ENCODE measurements around the gene CDH11.

CDH11 gene

DNA sequence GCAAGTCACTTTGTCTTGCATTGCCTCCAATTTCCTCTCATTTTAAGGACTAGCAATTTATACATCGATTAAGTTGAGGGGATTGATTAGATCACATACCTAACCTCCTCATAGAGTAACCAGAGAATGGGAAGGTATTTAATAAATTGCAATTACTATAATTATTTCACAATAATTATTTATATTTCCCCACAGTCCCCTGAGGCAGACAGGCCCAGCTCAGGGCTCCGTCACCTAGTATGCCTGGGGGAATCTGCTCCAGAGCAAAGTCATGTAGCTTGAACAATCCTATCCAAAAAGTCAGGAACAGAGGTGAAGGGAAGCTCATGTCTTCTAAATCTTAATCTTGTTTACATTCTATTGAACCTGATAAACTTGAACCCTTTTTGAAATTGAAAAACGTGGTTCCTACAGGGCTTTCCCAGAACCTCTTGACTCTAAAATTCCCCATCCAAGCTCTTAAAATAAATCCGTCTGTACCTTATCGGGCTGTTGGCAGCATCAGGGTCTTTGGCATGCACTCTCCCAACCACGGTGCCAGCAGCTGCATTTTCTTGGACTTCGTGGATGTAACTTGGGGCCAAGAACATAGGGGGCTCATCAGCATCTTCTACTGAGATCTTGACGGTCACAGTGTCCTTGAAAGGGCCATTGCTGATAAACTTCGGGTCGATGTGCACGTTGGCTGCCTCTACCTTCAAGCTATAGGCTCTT is 140.1 kb downstream of the CDH11 start:
- no peak for DNase-seq (ENCODE audit: low read depth in 2 of 2)

- DNase-seq (ENCODE audit: low read depth in 2 of 2) = no peak
These were observed 144.5 kb downstream of the CDH11 start for GRCh38 chr16:64977206-64977920.

DNA sequence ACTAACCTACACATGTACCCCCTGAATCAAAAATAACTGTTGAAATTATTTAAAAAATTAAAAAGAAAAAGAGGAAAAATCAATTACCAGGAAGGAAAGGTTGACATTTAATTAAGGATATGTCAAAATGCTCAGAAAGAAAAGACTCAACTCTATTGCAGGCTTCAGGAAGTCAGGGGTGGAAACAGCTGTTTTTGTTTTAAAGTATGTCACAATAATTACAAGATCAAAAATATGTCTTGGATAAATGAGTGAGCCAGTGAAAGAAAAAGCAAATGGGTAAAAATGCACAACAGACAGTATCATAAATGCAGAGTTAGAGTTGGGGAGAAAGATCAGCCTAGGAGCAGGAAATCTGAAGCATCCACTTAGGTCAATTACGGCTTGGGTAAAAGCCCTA is 146.0 kb downstream of the CDH11 start:
- DNase-seq (ENCODE audit: low read depth in 2 of 2) = no peak

DNA sequence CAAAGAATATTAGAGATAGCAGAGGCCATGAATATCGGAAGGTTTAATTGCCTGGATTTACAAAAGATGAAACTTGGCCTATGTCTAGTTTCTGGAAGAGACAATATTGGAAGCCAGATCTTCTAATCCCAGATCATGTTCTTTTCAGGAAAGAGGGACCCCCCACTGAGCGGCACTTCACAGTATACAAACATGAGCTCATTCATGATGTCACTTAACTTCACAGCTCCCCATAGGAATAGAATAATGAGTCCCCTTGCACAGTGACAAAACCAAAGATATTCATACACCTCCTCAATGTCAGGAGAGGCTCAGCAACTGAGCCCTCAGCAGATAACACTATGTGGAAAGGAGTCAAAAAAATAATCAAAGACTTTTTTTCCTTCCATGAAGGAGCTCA is 147.5 kb downstream of the CDH11 start:
- no peak for DNase-seq (ENCODE audit: low read depth in 2 of 2)

- no peak for DNase-seq (ENCODE audit: low read depth in 2 of 2)
These were observed 148.7 kb downstream of the CDH11 start for GRCh38 chr16:64973171-64973570.

DNA sequence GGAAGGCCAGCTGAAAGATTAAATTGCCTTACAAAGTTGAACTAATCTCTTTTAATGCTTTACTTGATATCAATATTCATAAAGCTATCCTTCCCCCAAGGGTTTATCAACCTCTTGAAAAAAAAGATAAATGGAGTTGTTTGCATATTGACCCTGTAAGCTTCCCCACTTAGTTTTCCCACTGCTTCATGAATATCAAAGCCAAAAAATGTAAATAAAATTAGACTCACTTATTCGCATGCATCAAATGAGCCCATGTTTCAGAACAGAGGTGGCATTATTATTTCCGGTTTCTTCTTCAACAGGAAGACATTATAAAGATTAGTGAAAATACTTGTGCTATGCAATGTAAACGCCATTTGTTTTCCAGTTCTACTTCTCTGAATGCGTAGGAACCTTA is 150.7 kb downstream of the CDH11 start:
- DNase-seq (ENCODE audit: low read depth in 2 of 2) = no peak

DNA sequence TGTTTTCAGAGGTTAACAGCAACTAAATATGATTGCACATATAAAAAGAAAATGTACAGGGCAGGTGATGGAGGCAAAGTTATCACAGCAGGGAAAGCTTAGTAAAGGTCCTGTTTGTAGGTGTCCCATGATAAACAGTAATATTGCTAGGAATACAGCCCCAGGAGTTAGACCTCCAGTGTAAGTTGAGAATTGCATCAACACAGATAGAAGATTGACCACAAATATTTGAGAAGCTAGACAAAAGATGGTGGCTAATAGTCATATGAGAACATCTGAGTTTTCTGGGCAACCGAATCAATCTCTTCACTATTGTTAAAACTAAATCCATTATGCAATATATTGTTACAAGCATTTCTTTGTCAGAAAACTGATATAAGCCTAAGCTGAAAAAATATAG is 152.6 kb downstream of the CDH11 start:
- no peak for DNase-seq (ENCODE audit: low read depth in 2 of 2)

GRCh38 chr16:64968539-64968938 is 153.3 kb downstream of the CDH11 start:
- DNase-seq (ENCODE audit: low read depth in 2 of 2) = no peak

- DNase-seq (ENCODE audit: low read depth in 2 of 2) = no peak
These were observed 157.7 kb downstream of the CDH11 start for GRCh38 chr16:64964126-64964540.

DNA sequence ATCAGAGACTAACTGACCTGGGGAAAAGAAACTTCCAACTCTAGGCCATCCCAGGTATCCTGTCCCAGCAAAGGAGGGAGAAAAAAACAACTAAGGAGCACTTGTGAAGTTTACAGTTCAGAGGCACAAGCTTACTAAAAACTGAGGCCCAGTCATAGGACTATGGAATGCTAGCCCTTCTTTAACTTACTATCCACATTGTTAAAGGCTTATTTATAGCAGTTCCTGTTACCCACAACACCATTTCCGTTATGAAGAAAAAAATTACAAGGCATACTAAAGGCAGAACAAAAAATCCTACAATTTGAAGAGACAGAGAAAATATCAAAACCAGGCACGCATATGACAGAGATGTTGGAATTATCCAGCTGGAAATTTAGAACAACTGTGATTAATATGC is 159.1 kb downstream of the CDH11 start:
- no peak for DNase-seq (ENCODE audit: low read depth in 2 of 2)

DNA sequence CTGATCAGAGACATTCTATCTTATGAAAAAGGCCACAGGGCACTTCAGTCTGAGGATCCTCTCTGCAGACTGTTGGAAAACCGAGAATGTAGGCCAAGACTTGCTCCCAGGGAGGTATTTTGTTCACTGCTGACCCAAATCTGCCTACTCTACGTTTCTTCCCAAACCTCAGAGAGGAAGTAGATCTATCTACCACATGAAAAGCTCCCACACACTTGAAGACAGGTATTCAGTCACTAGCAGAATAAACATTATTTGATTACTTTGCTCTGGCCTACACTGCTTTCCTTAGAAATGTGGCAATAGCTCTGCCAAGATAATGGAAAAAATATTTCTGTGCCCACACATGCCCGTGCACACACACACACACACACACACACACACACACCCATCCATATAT is 164.6 kb downstream of the CDH11 start:
- no peak for DNase-seq (ENCODE audit: low read depth in 2 of 2)

- DNase-seq (ENCODE audit: low read depth in 2 of 2) = no peak
These were observed 169.7 kb downstream of the CDH11 start for GRCh38 chr16:64952177-64952576.

- DNase-seq (ENCODE audit: low read depth in 2 of 2) = no peak
These were observed 170.7 kb downstream of the CDH11 start for GRCh38 chr16:64951193-64951592.

- DNase-seq (ENCODE audit: low read depth in 2 of 2) = no peak
These were observed 171.1 kb downstream of the CDH11 start for GRCh38 chr16:64950731-64951130.

DNA sequence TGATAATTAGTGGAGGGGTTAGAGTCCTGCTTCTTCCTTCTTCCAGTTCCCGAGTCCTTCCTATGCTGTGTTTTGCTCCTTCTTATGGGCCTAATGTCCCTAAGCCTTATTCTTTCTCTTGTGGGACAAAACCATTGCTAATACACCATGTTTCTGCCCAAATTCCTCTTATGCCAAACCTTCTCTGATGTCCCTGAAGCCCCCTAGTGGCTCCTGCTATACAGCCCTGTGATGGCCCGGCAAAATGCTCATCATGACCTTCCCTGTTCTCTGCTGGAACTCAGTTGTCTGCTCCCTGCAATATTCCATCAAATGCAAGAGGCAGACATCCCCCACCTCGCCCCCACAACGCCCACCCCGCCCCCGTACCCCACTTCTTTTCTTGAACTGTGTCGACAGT is 171.6 kb downstream of the CDH11 start:
- DNase-seq (ENCODE audit: low read depth in 2 of 2) = no peak

DNA sequence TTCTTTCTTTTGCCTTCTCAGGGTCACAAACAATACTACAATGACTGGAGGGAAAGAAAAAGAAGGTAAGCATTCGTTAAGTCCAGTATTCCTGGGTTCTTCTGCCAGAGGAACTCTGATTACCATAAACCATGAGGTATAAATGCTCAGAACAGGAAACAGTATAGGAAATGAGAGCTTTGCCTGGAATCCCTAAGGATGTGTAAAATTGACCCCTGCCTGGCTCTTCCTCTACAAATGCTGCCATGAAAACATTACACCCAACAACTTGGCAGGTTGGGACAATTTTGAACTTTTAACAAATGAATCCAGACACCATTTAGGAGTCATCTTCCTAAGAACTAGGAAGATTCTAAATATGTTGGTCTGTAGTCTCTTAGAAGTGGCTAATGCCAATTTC is 173.8 kb downstream of the CDH11 start:
- no peak for DNase-seq (ENCODE audit: low read depth in 2 of 2)

DNA sequence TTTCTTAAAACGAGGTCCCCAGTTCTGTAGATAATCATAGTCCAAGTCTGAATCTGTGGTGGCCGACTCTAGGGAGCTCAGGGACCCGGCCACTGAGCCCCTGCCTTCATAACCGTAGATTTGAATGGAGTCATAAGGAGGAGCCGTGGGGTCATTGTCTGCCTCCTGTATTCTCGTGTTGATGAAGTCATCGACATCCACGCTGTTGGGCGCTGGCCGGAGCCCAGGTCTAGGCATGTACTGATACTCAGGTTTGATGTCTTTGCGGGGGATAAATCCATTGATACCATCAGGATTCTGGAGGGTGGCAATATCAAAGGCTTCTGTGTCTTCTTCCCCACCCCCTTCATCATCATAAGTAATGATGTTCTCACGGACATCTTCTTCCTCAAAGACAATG is 174.2 kb downstream of the CDH11 start:
- DNase-seq (ENCODE audit: low read depth in 2 of 2) = no peak

GRCh38 chr16:64933885-64934284 is 188.0 kb downstream of the CDH11 start:
- no peak for DNase-seq (ENCODE audit: low read depth in 2 of 2)

DNA sequence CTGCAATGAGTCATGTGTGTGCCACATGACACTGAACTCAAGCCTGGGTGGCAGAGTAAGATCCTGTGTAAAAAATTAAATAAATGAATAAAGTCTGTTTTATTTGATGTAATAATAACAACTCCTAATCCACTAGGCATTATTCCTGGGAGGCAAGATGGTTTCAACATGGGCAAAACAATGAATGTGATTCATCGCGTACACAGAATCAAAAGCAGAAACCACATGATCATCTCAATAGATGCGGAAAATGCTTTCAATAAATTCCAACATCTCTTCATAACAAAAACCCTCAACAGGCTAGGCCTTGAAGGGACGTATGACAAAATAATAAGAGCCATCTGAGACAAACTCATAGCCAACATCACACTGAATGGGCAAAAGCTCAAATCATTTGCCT is 195.4 kb downstream of the CDH11 start:
- no peak for DNase-seq (ENCODE audit: low read depth in 2 of 2)

DNA sequence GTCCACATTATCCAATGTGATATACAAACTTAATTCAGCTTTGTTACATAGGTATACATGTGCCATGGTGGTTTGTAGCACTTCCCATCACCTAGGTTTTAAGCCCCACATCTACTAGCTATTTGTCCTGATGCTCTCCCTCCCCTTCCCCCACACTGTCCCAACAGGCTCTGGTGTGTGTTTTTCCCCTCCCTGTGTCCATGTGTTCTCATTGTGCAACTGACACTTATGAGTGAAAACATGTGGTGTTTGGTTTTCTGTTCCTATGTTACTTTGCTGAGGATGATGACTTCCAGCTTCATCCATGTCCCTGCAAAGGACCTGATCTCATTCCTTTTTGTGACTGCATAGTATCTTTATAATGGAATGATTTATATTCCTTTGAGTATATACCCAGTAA is 196.7 kb downstream of the CDH11 start:
- DNase-seq (ENCODE audit: low read depth in 2 of 2) = no peak

DNA sequence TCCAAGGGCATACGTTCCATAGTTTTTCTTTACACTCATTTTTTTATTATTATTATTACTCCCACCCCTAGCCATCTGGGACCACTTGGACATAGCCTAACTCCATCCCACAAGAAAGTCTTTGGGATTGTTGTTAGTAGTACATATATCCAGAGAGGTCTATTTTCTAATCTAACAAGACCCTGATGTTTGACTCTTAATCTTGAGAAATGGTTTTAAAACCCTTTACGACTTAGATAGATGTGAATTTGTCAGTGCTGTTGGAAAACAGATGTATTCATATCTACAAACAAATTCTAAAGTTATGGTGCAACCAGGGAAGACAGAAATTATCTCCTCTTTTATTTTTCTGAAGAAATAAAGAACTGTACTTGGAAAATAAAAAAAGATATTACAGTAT is 197.8 kb downstream of the CDH11 start:
- no peak for DNase-seq (ENCODE audit: low read depth in 2 of 2)

DNA sequence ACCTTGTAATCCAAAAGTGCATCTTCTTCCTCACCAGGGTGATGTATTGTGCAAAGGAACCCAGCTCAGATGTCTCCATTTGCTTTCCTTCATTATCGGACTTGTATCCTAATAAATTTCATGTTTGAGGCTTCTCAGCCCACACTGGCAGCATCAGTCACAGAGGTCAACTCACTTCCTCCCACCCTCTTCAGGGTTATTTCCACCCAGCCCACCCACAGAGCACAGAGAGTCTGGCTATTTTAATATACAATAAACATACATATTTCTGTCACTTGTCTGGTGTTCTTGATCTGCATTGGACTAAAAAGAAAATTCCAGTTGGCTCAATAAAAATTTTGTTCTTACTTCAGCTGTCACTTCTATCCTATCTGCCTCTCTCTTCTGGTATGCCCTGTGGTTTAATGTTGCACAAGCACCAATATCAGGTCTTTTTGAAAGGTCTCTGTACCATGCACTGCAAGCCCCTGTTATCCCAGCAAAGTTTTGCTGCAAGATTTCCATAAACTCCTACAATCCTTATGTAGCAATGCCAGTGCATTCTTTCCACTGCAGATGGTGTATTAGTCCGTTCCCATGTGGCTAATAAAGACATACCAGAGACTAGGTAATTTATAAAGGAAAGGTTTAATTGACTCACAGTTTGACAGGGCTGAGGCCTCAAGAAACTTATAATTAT is 201.8 kb downstream of the CDH11 start:
- no peak for DNase-seq (ENCODE audit: low read depth in 2 of 2)

- no peak for DNase-seq (ENCODE audit: low read depth in 2 of 2)
These were observed 202.7 kb downstream of the CDH11 start for GRCh38 chr16:64919141-64919540.
